ENCODE data around the gene GRIK4.

Gene GRIK4

DNA sequence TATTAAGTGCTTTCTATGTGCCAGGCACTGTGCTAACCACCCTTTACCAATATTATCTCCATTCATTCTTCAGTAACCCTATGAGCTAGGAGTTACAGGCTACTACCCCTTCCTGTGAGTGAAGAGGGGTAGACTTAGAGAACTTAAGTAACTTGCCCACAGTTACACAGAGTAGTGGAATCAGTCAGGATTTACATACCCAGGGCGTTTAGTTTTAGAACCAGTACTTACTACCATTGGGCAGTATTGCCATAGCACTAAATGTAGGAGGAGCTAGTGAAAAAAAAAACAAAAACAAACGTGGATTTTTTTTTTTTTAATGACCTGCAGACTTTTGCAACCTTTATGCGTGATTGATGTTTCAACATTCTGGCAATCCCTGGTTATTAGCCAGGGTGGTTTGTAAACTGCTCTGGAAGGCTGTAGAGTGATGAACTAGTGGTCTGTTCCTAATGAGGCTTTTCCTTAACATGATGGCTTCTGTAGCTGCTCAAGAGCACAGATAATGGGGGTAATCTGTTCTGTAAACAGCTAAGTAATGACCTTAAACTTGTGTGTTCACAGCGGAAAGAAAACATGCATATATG lies 523.7 kb downstream of the GRIK4 start:
- Histone ChIP-seq H3K36me3 (no peaks in the 10 kb centered on the region), H3K27ac (no peak overlapping the region), H4K20me1 (peaks cover 77% of the 10 kb centered on the region), H3K9me3 (no peaks in the 10 kb centered on the region), H3K9ac (no peak overlapping the region), H3K4me3 (no peak overlapping the region), H3K4me2 (no peak overlapping the region), H3K27me3 (no peaks in the 10 kb centered on the region), H3K4me1 (peaks cover 7% of the 10 kb centered on the region)
- no peak for TF ChIP-seq Cebpa-rat (IDR thresholded peaks at IDR 0.05)

DNA sequence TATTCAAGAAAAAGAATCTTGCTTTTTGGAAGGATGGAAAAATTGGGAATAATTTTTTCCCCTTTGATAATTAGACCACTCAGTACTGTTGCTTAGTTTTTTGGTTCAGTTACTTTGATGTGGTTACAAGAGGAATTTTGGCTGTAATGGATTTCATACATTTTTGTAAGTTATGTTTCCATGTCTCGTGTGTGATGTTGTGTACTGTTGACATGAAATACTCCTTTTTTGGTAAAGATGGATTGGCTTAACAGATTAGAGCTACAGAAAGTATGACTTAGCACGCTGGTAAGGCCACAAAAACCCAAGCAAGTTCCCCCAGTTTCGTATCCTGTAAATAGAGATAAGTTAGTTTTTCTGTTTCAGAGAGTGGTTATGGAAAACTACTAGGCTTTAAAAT lies 524.2 kb downstream of the GRIK4 start:
- Histone ChIP-seq H3K4me3 (no peak overlapping the region), H4K20me1 (peaks cover 74% of the 10 kb centered on the region), H3K27ac (no peak overlapping the region), H3K36me3 (no peaks in the 10 kb centered on the region), H3K9me3 (no peaks in the 10 kb centered on the region), H3K4me1 (peaks cover 7% of the 10 kb centered on the region; the same call in 1 of the 2 replicates), H3K9ac (no peak overlapping the region), H3K4me2 (no peak overlapping the region), H3K27me3 (no peaks in the 10 kb centered on the region)
- no peak for TF ChIP-seq Cebpa-rat (IDR thresholded peaks at IDR 0.05)

GRCh38 chr11:121037016-121037415 lies 525.5 kb downstream of the GRIK4 start:
- Histone ChIP-seq H3K4me2 (no peak overlapping the region), H3K27ac (no peak overlapping the region), H3K9ac (no peak overlapping the region), H3K27me3 (no peaks in the 10 kb centered on the region), H3K9me3 (no peaks in the 10 kb centered on the region), H3K36me3 (no peaks in the 10 kb centered on the region), H4K20me1 (peaks cover 85% of the 10 kb centered on the region), H3K4me3 (no peak overlapping the region), H3K4me1 (peaks cover 7% of the 10 kb centered on the region; the same call in 1 of the 2 replicates)
- TF ChIP-seq Cebpa-rat (IDR thresholded peaks at IDR 0.05): no peak
